ENCODE results near the gene SLCO6A1.

Gene SLCO6A1

GRCh38 chr5:102537011-102537410, 38.2 kb upstream of the SLCO6A1 start:
- no peak for DNase-seq (ENCODE audit: low read depth)
- H3K4me3 ChIP-seq (ENCODE audit: low read length): no peak overlapping the region
- no peak for TF ChIP-seq CTCF (conservative IDR thresholded peaks at IDR 0.05; ENCODE audit: low read length)

- no peak overlapping the region for H3K4me3 ChIP-seq (ENCODE audit: low read length)
- DNase-seq (ENCODE audit: low read depth): peak; percentile 33
- peak; percentile 58 for TF ChIP-seq CTCF (conservative IDR thresholded peaks at IDR 0.05; ENCODE audit: low read length)
These were observed 37.6 kb upstream of the SLCO6A1 start for GRCh38 chr5:102536323-102536928.

- DNase-seq (ENCODE audit: low read depth): no peak
- no peak overlapping the region for H3K4me3 ChIP-seq (ENCODE audit: low read length)
- TF ChIP-seq CTCF (conservative IDR thresholded peaks at IDR 0.05; ENCODE audit: low read length): no peak
These were observed 33.3 kb upstream of the SLCO6A1 start for GRCh38 chr5:102532123-102532522.

GRCh38 chr5:102531506-102531905, 32.7 kb upstream of the SLCO6A1 start:
- DNase-seq (ENCODE audit: low read depth): no peak
- H3K4me3 ChIP-seq (ENCODE audit: low read length): no peak overlapping the region
- TF ChIP-seq CTCF (conservative IDR thresholded peaks at IDR 0.05; ENCODE audit: low read length): no peak

GRCh38 chr5:102529447-102529846, 30.6 kb upstream of the SLCO6A1 start:
- no peak for TF ChIP-seq CTCF (conservative IDR thresholded peaks at IDR 0.05; ENCODE audit: low read length)
- DNase-seq (ENCODE audit: low read depth): no peak
- H3K4me3 ChIP-seq (ENCODE audit: low read length): no peak overlapping the region

- no peak for TF ChIP-seq CTCF (conservative IDR thresholded peaks at IDR 0.05; ENCODE audit: low read length)
- no peak for DNase-seq (ENCODE audit: low read depth)
- H3K4me3 ChIP-seq (ENCODE audit: low read length): no peak overlapping the region
These were observed 30.2 kb upstream of the SLCO6A1 start for GRCh38 chr5:102529031-102529430.

GRCh38 chr5:102528600-102528999, 29.8 kb upstream of the SLCO6A1 start:
- TF ChIP-seq CTCF (conservative IDR thresholded peaks at IDR 0.05; ENCODE audit: low read length): no peak
- no peak for DNase-seq (ENCODE audit: low read depth)
- H3K4me3 ChIP-seq (ENCODE audit: low read length): no peak overlapping the region

All from AG10803 (cell line).